Thyroid gland (tissue), 4 donors: ENCODE measurements around the gene ZNF141. TPM values are rescaled to one million over a fixed set of nuclear protein-coding genes. Genes with fewer than 3 reads are reported as not detected.
"Not testable (repeated sequence)": the region's sequence is repeated elsewhere in the genome, so short reads cannot be mapped to it uniquely, and the experiment has no call there.

ENCODE experiments used
- DNase-seq, 2 donors: peaks; one replicate each; pipeline ENCODE4 v3.0.0-alpha.2; 2019
- H3K27ac ChIP-seq, 3 donors: fragments of 200-600 bp; sonication (generic); 1 replicate in 2 of 3; 2 replicates in 1 of 3; pipeline ENCODE4 v1.5.1; 2016 to 2019; ENCODE audit warnings: mild to moderate bottlenecking in 1 of 3, moderate library complexity in 1 of 3
- H3K27me3 ChIP-seq: fragments of 200-600 bp; sonication (generic); one replicate; pipeline ENCODE4 v1.5.1; 2019
- H3K36me3 ChIP-seq, 2 donors: fragments of 200-600 bp; sonication (generic); one replicate each; pipeline ENCODE4 v1.5.1; 2016 to 2019
- H3K4me1 ChIP-seq, 2 donors: fragments of 200-600 bp; sonication (generic); one replicate each; pipeline ENCODE4 v1.5.1; 2017 to 2019
- H3K4me3 ChIP-seq, 3 donors: fragments of 200-600 bp; sonication (generic); replicated peaks in 1 of 3; 1 replicate in 2 of 3; 2 replicates in 1 of 3; pipeline ENCODE4 v1.5.1; 2016; ENCODE audit warnings: mild to moderate bottlenecking in 1 of 3
- H3K9me3 ChIP-seq: fragments of 200-600 bp; sonication (generic); one replicate; pipeline ENCODE4 v1.5.1; 2017
- CTCF ChIP-seq, 6 experiments: fragments of 200-600 bp in 3 of 6; fragments of 450-650 bp in 3 of 6; sonication (generic) in 3 of 6; IDR thresholded peaks; one replicate each; pipeline ENCODE4 v1.5.1; 2016 to 2019; ENCODE audit warnings: antibody characterized with exemption in 6 of 6, mild to moderate bottlenecking in 2 of 6, inconsistent platforms in 1 of 6, moderate library complexity in 1 of 6
- POLR2A ChIP-seq, 2 donors: fragments of 450-650 bp; IDR thresholded peaks; one replicate each; pipeline ENCODE4 v1.6.1; 2017; ENCODE audit warnings: antibody characterized with exemption in 2 of 2, mild to moderate bottlenecking in 2 of 2, moderate library complexity in 1 of 2
- WGBS, 2 donors: methylation state at CpG; one replicate each; pipeline ENCODE4 v1.1.5; 2017; 5-methylcytosine and 5-hydroxymethylcytosine counted together
- intact Hi-C: fragments of 100-400 bp; cut with DNase I; formaldehyde crosslinking; loops from one replicate; pipeline ENCODE4 v1.15.1; 2023
- total RNA-seq, 4 donors: library from RNA; depleted of rRNA; stranded (reverse); fragments of >200 nt; gene quantifications; one replicate each; pipeline ENCODE4 v1.2.3, GENCODE V29; 2016

The ZNF141 gene
- total RNA-seq = 10 to 100 TPM; 38.8 to 63.4 (median 46.3) TPM

- H3K4me3 ChIP-seq = peak within 1 kb of the TSS; percentile 68 to 96 (median 96)
- H3K27ac ChIP-seq = peak within 1 kb of the TSS; percentile 90 to 98 (median 94)
- intact Hi-C loops = no loop called here
- no peaks in the 10 kb centered on the region for H3K9me3 ChIP-seq
- H3K27me3 ChIP-seq = no peaks in the 10 kb centered on the region
- 0 to 1% methylated on average over 32 to 36 of the region's 59 CpGs for WGBS, 2 donors
- peaks cover 10 to 16% of the 10 kb centered on the region in 2 donors for H3K4me1 ChIP-seq
- H3K36me3 ChIP-seq = no peaks in the 10 kb centered on the region
- TF ChIP-seq CTCF (IDR thresholded peaks at IDR 0.05) (no peak), POLR2A (IDR thresholded peaks at IDR 0.05) (peak; percentile 49 to 84)
- DNase-seq = peak; percentile 98
Measured at GRCh38 chr4:337143-337931, at the start of gene ZNF141. Gene ZNF141, plus strand, starts transcription at chr4:337814. Its CDS starts 170 bp downstream, at chr4:337984.

- no peaks in the 10 kb centered on the region for H3K36me3 ChIP-seq
- no peaks in the 10 kb centered on the region for H3K27me3 ChIP-seq
- WGBS, 2 donors = 94 to 95% methylated on average over 2 of the region's 2 CpGs
- TF ChIP-seq CTCF (IDR thresholded peaks at IDR 0.05) = no peak
- no peak for TF ChIP-seq POLR2A (IDR thresholded peaks at IDR 0.05)
- no peaks in the 10 kb centered on the region for H3K9me3 ChIP-seq
- H3K4me3 ChIP-seq = no peak overlapping the region
- H3K4me1 ChIP-seq = no peaks in the 10 kb centered on the region
- DNase-seq = no peak
- no peak overlapping the region for H3K27ac ChIP-seq
- intact Hi-C loops = no loop called here
Measured at GRCh38 chr4:288891-289290, 48.7 kb upstream of the ZNF141 start.

GRCh38 chr4:294732-295131 lies 42.9 kb upstream of the ZNF141 start:
- no peak for TF ChIP-seq POLR2A (IDR thresholded peaks at IDR 0.05)
- TF ChIP-seq CTCF (IDR thresholded peaks at IDR 0.05) = no peak
- 96 to 99% methylated on average over 3 of the region's 3 CpGs for WGBS, 2 donors
- no peaks in the 10 kb centered on the region for H3K36me3 ChIP-seq
- no peaks in the 10 kb centered on the region for H3K4me1 ChIP-seq
- no peak overlapping the region for H3K27ac ChIP-seq
- intact Hi-C loops = no loop called here
- no peaks in the 10 kb centered on the region for H3K9me3 ChIP-seq
- H3K27me3 ChIP-seq = no peaks in the 10 kb centered on the region
- DNase-seq = no peak
- H3K4me3 ChIP-seq = no peak overlapping the region

GRCh38 chr4:302381-302780 lies 35.2 kb upstream of the ZNF141 start:
- no peaks in the 10 kb centered on the region for H3K9me3 ChIP-seq
- H3K27ac ChIP-seq = no peak overlapping the region
- no peak overlapping the region for H3K4me3 ChIP-seq
- H3K4me1 ChIP-seq = peaks cover 0 to 7% of the 10 kb centered on the region in 2 donors
- no peak for TF ChIP-seq CTCF (IDR thresholded peaks at IDR 0.05)
- no peak for TF ChIP-seq POLR2A (IDR thresholded peaks at IDR 0.05)
- H3K27me3 ChIP-seq = no peaks in the 10 kb centered on the region
- no peak for DNase-seq
- intact Hi-C loops = no loop called here
- H3K36me3 ChIP-seq = no peaks in the 10 kb centered on the region
- whole genome bisulfite sequencing, 2 donors = 92 to 95% methylated on average over 4 of the region's 4 CpGs

- H3K4me1 ChIP-seq, H3K27me3 ChIP-seq, DNase-seq, H3K36me3 ChIP-seq, H3K27ac ChIP-seq, H3K9me3 ChIP-seq, intact Hi-C loops: not testable (repeated sequence)
- H3K4me3 ChIP-seq = peak overlapping the region in 2 of 3 donors; percentile 8 to 31
- 5 to 10% methylated on average over 11 to 19 of the region's 20 CpGs for WGBS, 2 donors
Measured at GRCh38 chr4:304516-304915, 33.1 kb upstream of the ZNF141 start.
